Body of pancreas (tissue), 4 donors: ENCODE measurements around the gene FAM180A. TPM values are rescaled to one million over a fixed set of nuclear protein-coding genes. Genes with fewer than 3 reads are reported as not detected.

Source experiments
- ATAC-seq: fragments of 150-250 bp; one replicate; pipeline ENCODE4 v1.9.1; 2016
- DNase-seq, 4 donors: peaks; one replicate each; pipeline ENCODE4 v3.0.0-alpha.2; 2019
- H3K27ac ChIP-seq, 4 donors: fragments of 200-600 bp; sonication (generic); 1 replicate in 3 of 4; 2 replicates in 1 of 4; pipeline versions ENCODE4 v1.5.1 to v1.6.1; 2016 to 2019; ENCODE audit warnings: mild to moderate bottlenecking in 1 of 4, mixed read lengths in 1 of 4, moderate library complexity in 1 of 4
- H3K27me3 ChIP-seq, 2 donors: fragments of 200-600 bp; sonication (generic); one replicate each; pipeline ENCODE4 v1.6.0; 2016; ENCODE audit warnings: mild to moderate bottlenecking in 1 of 2
- H3K36me3 ChIP-seq, 2 donors: fragments of 200-600 bp; sonication (generic); replicated peaks in 1 of 2; 2 replicates each; pipeline ENCODE4 v1.5.1; 2016; ENCODE audit warnings: low read depth in 2 of 2; ENCODE audit not compliant: insufficient read depth in 1 of 2
- H3K4me1 ChIP-seq: fragments of 200-600 bp; sonication (generic); one replicate; pipeline ENCODE4 v1.6.0; 2016
- H3K4me3 ChIP-seq, 2 donors: fragments of 200-600 bp; sonication (generic); 1 replicate in 1 of 2; 2 replicates in 1 of 2; pipeline ENCODE4 v1.5.1; 2016 to 2019
- H3K9me3 ChIP-seq, 3 donors: fragments of 200-600 bp; sonication (generic); 1 replicate in 2 of 3; 2 replicates in 1 of 3; pipeline ENCODE4 v1.5.1; 2016
- POLR2A ChIP-seq, 3 donors: fragments of 450-650 bp; IDR thresholded peaks; one replicate each; pipeline ENCODE4 v1.6.1; 2016; ENCODE audit warnings: antibody characterized with exemption in 3 of 3, mild to moderate bottlenecking in 2 of 3
- WGBS, 2 donors: methylation state at CpG; one replicate each; pipeline ENCODE4 v1.1.5; 2017; 5-methylcytosine and 5-hydroxymethylcytosine counted together
- intact Hi-C: fragments of 100-400 bp; cut with DNase I; formaldehyde crosslinking; loops from one replicate; pipeline ENCODE4 v1.15.1; 2023
- total RNA-seq, 2 donors: library from RNA; depleted of rRNA; stranded (reverse); fragments of >200 nt; gene quantifications; one replicate each; pipeline ENCODE4 v1.1.0, GENCODE V29; 2016
- TF ChIP-seq, protein P1 (sequence below), 7 experiments: fragments of 450-650 bp in 4 of 7; fragments of 200-600 bp in 3 of 7; sonication (generic) in 3 of 7; IDR thresholded peaks; one replicate each; pipeline ENCODE4 v1.5.1; 2016 to 2019; ENCODE audit warnings: antibody characterized with exemption in 7 of 7

FAM180A gene
- total RNA-seq, 2 donors from 2014 or later, result 3.1 TPM; not detected in 1

DNA sequence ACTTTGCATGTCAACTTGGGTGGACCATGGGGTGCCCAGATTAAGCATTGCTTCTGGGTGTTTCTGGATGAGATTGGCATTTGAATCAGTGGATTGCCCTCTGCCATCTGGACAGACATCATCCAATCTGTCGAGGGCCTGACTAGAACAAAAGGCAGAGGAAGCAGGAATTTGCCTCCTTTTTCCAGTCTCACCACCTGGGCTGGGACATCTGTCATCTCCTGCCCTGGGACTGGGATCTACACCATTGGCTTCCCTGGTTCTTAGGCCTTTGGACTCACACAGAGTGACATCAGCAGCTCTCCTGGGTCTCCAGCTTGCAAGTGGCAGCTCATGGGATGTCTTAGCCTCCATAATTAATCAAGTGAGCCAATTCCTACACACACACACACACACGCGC lies 30.9 kb downstream of the FAM180A start:
- H3K36me3 ChIP-seq, result no peaks in the 10 kb centered on the region
- WGBS, 2 donors, result 45 to 96% methylated on average over 2 to 3 of the region's 3 CpGs
- intact Hi-C loops, result no loop called here

DNA sequence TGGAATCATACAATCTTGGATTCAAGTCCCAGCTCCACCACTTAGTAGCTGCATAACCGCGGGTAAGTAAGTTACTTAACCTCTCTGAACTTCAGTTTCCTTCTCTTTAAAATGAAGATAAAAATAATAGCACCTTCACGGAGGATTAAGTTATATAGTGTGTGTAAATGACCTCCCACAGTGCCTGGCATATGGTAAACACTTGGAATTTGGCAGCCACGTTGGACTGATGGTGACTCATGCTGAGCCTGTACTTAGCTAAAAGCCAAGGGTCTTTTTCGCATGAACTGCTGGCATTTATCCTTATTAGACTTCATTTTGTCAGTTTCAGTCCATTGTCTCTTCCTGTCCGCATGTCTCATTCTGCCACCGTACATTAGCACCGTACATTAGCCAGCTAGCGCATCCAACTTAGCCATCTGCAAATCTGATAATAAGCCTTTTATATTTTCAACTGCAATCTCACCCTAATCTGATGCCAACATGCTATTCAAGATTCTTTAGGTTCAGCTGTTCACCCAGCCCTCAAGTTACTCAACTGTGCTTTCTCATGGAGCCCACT lies 31.9 kb downstream of the FAM180A start:
- no peaks in the 10 kb centered on the region for H3K27me3 ChIP-seq
- no peaks in the 10 kb centered on the region for H3K36me3 ChIP-seq
- no peaks in the 10 kb centered on the region for H3K4me1 ChIP-seq
- H3K4me3 ChIP-seq, result no peak overlapping the region
- DNase-seq, result no peak
- TF ChIP-seq, protein P1, sequence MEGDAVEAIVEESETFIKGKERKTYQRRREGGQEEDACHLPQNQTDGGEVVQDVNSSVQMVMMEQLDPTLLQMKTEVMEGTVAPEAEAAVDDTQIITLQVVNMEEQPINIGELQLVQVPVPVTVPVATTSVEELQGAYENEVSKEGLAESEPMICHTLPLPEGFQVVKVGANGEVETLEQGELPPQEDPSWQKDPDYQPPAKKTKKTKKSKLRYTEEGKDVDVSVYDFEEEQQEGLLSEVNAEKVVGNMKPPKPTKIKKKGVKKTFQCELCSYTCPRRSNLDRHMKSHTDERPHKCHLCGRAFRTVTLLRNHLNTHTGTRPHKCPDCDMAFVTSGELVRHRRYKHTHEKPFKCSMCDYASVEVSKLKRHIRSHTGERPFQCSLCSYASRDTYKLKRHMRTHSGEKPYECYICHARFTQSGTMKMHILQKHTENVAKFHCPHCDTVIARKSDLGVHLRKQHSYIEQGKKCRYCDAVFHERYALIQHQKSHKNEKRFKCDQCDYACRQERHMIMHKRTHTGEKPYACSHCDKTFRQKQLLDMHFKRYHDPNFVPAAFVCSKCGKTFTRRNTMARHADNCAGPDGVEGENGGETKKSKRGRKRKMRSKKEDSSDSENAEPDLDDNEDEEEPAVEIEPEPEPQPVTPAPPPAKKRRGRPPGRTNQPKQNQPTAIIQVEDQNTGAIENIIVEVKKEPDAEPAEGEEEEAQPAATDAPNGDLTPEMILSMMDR (IDR thresholded peaks at IDR 0.05), result no peak
- TF ChIP-seq POLR2A (IDR thresholded peaks at IDR 0.05), result no peak
- H3K9me3 ChIP-seq, result no peaks in the 10 kb centered on the region
- no peak for ATAC-seq
- intact Hi-C loops, result no loop called here
- no peak overlapping the region for H3K27ac ChIP-seq
- 68% methylated on average over 9 of the region's 9 CpGs for whole genome bisulfite sequencing, 2 donors

More for the DNA sequence above, 30.9 kb downstream of the FAM180A start:
- no peak for TF ChIP-seq POLR2A (IDR thresholded peaks at IDR 0.05)
- TF ChIP-seq, protein P1 (IDR thresholded peaks at IDR 0.05), result no peak
- H3K4me1 ChIP-seq, result no peaks in the 10 kb centered on the region
- H3K9me3 ChIP-seq, result no peaks in the 10 kb centered on the region
- ATAC-seq, result no peak
- no peaks in the 10 kb centered on the region for H3K27me3 ChIP-seq
- no peak overlapping the region for H3K27ac ChIP-seq
- no peak overlapping the region for H3K4me3 ChIP-seq
- no peak for DNase-seq

DNA sequence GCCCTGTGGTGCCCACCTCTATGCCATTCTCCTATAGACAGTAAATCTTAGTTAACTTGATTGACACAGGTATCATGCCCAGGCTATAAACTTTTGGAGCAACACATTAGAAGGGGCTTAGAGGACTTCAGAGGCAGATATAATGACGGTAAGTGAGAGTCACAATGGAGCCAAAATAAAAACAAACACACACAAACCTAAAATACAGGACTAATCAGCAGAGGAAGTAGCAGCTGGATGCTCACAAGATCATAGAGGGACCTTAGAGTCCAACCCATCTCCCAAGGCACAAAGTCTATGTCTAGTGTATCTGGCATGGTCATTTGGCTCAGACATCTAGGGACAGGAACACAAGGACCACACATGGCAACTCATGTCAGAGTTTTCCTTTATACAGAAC lies 32.9 kb downstream of the FAM180A start:
- Histone ChIP-seq H3K27me3 (no peaks in the 10 kb centered on the region), H3K9me3 (no peaks in the 10 kb centered on the region), H3K27ac (no peak overlapping the region), H3K4me3 (no peak overlapping the region), H3K4me1 (no peaks in the 10 kb centered on the region), H3K36me3 (no peaks in the 10 kb centered on the region)
- intact Hi-C loops, result no loop called here
- DNase-seq (no peak), ATAC-seq (no peak)
- TF ChIP-seq, protein P1 (IDR thresholded peaks at IDR 0.05), result no peak
- no peak for TF ChIP-seq POLR2A (IDR thresholded peaks at IDR 0.05)
- 73 to 80% methylated on average over 1 of the region's 1 CpG for WGBS, 2 donors

DNA sequence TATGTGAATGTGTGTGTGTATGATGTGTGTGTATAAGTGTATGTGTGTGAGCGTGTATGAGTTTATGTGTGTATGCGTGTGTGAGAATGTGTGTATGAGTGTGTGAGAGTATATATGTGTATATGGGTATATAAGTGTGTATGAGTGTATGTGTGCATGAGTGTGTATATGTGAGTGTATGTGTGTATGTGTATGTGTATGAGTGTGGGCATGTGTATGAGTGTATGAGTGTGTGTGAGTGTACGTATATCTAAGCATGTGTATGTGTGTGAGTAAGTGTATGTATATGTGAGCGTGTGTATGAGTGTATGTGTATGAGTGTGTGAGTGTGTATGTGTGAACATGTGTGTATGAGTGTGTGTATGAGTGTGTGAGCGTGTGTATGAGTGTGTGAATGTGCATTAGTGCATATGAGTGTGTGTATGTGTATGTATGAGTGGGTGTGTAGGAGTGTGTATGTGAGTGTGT lies 33.5 kb downstream of the FAM180A start:
- intact Hi-C loops, result no loop called here
- WGBS, 2 donors, result 76 to 84% methylated on average over 5 of the region's 5 CpGs

More for the DNA sequence above, 33.5 kb downstream of the FAM180A start:
- H3K27ac ChIP-seq, result no peak overlapping the region
- no peaks in the 10 kb centered on the region for H3K9me3 ChIP-seq
- no peak overlapping the region for H3K4me3 ChIP-seq
- no peaks in the 10 kb centered on the region for H3K36me3 ChIP-seq
- DNase-seq (no peak), ATAC-seq (no peak)
- no peaks in the 10 kb centered on the region for H3K4me1 ChIP-seq
- TF ChIP-seq, protein P1 (IDR thresholded peaks at IDR 0.05), result no peak
- no peak for TF ChIP-seq POLR2A (IDR thresholded peaks at IDR 0.05)
- H3K27me3 ChIP-seq, result no peaks in the 10 kb centered on the region
